GM23248 (cell line): Measurements from ENCODE around the gene PTK7.

ENCODE experiments used
- EZH2 ChIP-seq: fragments of 200-600 bp; sonication (generic); IDR thresholded peaks from 2 replicates; pipeline ENCODE4 v1.6.1; 2018; ENCODE audit warnings: antibody characterized with exemption, mild to moderate bottlenecking; ENCODE audit not compliant: insufficient read depth, poor library complexity, severe bottlenecking
- EZH2phosphoT487 ChIP-seq: fragments of 200-600 bp; sonication (generic); IDR thresholded peaks from 2 replicates; pipeline ENCODE4 v1.6.1; 2018; ENCODE audit warnings: antibody characterized with exemption, moderate library complexity, mild to moderate bottlenecking, low read depth; ENCODE audit not compliant: insufficient read depth

- no peak for TF ChIP-seq EZH2phosphoT487
- no peak for TF ChIP-seq EZH2
Measured at GRCh38 chr6:43047998-43048397, 28.1 kb upstream of the PTK7 start.
